NCI-H1694 treated with DMSO at 0.1 percent for 48 hours (cell line): ENCODE results near the gene PNMA8B.

ENCODE experiments used
- DNase-seq: peaks from one replicate; lab custom pipeline; 2025; lab: John Stamatoyannopoulos, UW

PNMA8B gene

DNA sequence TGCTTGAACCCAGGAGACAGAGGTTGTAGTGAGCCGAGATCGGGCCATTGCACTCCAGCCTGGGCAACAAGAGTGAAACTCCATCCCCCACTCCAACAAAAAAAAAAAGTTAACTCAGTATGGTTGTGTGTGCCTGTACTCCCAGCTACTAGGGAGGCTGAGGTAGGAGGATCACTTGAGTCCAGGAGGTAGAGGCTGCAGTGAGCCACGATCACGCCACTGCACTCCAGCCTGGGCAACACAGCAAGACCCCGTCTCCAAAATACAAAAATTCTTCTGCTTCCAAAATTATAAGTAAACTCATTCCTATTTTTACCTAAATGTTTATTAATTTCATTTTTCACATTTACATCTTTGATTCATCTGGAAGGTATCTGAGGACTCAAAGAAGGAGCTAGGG lies 38.7 kb downstream of the PNMA8B start:
- no peak for DNase-seq

DNA sequence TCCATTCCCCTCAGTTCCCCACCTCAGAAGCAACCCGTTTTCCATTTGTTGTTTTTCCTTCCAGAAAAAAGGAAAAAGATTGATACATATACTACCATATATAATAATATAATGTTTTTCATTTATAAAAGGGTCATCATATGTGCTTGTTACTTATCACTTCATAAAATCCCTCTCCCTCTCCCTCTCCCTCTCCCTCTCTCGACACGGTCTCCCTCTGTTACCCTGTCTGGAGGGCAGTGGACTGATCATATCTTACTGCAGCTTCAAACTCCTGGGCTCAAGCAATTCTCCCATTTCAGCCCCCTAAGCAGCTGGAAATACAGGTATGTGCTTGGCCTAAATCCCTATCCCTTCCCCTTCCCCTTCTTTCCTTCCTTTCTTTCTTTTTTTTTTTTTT lies 41.4 kb downstream of the PNMA8B start:
- DNase-seq: no peak

DNA sequence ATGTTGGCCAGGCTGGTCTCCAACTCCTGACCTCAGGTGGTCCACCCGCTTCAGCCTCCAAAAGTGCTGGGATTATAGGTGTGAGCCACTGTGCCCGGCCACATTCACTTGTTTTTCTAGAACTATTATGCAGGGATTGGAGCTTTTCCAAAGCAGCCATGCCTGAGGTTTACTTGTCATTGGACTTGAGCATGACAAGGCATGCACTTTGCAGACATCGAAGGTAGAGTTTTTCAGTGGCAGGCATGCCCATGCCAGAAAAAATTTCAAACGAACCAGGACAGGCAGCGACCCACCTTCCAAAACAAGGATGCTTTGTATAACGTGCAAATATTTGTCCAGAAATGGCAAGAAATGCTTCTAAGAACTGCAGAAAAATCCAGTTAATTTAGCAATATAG lies 42.0 kb downstream of the PNMA8B start:
- peak; percentile 24 for DNase-seq

- peak; percentile 18 for DNase-seq
Observed at GRCh38 chr19:46452186-46452585, 43.5 kb downstream of the PNMA8B start.

- peak; percentile 93 for DNase-seq
Observed at GRCh38 chr19:46451352-46451751, 44.3 kb downstream of the PNMA8B start.

DNA sequence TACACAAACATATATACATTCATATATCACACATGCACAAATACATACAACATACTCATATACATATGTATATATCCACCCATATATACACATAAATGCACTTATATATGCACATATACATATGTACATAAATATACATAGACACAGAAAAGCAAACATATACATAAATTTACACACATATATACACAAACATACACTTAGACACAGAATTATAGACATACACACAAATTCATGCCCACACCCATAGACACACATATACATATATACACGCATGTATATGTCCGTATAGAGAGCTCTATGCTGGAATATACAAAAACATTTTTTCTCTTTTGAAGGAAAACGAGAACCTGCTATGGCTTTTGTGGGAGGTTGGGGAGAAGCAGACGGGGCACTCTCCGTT lies 44.9 kb downstream of the PNMA8B start:
- no peak for DNase-seq

GRCh38 chr19:46449228-46449627 lies 46.4 kb downstream of the PNMA8B start:
- no peak for DNase-seq

GRCh38 chr19:46448601-46449000 lies 47.1 kb downstream of the PNMA8B start:
- no peak for DNase-seq

- no peak for DNase-seq
Observed at GRCh38 chr19:46447824-46448223, 47.8 kb downstream of the PNMA8B start.

GRCh38 chr19:46447006-46447405 lies 48.7 kb downstream of the PNMA8B start:
- no peak for DNase-seq

- no peak for DNase-seq
Observed at GRCh38 chr19:46446021-46446420, 49.6 kb downstream of the PNMA8B start.

- no peak for DNase-seq
Observed at GRCh38 chr19:46442808-46443450, 52.7 kb downstream of the PNMA8B start.

DNA sequence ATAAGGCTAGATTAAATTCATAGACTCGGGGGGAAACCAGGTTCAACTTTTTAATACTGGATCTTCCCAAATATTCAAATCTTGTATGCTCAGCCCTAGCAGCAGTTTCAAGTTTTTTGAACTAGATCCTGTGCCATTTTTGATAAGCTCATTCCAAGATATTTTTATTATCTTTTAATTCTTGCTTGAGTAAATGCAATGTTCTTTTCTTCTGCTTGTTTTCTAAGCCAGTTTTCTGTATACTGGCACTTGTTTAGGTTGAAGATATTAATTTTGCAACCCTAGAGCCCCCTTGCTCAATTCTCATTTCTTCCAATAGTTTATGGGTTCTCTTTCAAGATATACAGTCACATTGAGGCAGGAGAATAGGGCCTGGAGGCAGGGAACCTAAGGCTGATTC lies 53.8 kb downstream of the PNMA8B start:
- no peak for DNase-seq
